Measurements from ENCODE around the gene PGGHG.
A peak's percentile ranks its signal among the peaks of the same experiment; 100 is the strongest.

The PGGHG gene

GRCh38 chr11:285021-285893 is 3.7 kb upstream of the PGGHG start:
- no peak for DNase-seq (ENCODE audit: low spot score)

GRCh38 chr11:285894-286220 is 3.1 kb upstream of the PGGHG start:
- DNase-seq (ENCODE audit: low spot score), result no peak

DNA sequence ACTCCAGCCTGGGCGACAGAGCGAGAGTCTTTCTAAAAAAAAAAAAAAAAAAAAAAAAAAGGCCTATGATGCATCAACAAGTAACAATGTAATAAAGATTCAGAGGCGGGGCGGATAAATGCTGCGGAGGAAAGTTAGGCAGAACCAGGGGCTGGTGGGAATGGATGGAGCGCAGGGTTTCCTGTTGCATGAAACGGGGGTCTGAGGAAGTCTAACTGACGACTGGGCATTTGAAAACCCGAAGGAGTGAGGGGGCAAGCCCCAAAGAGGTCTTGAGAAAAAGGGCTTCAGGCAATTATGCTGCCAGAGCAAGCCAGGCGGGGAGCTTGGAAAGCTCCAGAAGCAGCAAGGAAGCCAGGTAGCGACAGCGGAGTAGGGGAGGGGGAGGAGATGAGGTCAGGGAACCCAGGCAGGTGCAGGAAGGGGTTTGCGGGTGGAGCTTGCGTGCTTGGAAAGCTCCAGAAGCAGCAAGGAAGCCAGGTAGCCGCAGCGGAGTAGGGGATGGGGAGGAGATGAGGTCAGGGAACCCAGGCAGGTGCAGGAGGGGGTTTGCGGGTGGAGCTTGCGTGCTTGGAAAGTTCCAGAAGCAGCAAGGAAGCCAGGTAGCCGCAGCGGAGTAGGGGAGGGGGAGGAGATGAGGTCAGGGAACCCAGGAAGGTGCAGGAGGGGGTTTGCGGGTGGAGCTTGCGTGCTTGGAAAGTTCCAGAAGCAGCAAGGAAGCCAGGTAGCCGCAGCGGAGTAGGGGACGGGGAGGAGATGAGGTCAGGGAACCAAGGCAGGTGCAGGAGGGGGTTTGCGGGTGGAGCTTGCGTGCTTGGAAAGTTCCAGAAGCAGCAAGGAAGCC is 1.7 kb upstream of the PGGHG start:
- DNase-seq (ENCODE audit: low spot score), result peak; percentile 17

DNA sequence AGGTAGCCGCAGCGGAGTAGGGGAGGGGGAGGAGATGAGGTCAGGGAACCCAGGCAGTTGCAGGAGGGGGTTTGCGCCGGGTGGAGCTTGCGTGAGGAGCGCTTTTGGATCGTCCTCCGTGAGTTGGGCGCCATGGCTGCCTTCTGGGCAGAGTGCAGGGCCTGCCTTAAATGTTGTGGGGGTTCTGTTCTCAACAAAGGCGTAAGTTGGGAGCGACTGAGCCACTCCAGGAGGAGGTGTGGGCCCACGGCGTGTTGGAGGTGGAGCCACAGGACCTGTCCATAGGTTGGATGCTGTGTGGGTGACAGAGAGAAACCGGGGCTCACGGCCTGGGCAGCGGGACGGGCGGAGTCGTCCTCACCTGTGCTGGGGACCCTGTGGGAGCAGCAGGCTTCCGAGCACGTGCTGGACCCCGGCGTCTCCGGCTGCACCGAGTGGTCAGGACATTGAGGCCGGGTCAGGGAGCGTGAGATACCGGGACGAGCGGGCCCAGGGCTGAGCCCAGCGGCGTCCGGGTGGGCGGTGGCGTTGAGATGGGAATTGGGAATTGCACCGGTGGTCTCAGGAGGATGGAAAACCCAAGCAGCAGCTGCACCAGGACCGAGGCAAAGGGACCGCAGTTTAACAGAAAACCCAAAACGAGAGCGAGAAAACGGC is 977 bp upstream of the PGGHG start:
- peak; percentile 11 for DNase-seq (ENCODE audit: low spot score)

DNA sequence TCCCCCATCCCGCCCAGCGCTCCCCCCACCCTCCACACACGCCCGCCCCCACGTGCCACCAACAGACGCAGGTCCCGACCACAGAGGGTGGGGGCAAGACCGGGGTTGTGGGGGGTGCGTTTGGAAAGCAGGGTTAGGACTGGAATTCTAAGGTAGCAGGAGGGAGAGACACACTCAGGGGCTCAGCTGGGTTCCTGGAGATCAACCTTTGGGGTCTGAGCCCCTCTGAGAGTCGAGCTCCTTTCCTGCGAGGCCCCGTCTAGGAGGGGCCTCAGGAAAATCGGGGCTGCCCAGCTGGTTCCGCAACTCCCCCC is 429 bp downstream of the PGGHG start:
- no peak for DNase-seq (ENCODE audit: low spot score)

DNA sequence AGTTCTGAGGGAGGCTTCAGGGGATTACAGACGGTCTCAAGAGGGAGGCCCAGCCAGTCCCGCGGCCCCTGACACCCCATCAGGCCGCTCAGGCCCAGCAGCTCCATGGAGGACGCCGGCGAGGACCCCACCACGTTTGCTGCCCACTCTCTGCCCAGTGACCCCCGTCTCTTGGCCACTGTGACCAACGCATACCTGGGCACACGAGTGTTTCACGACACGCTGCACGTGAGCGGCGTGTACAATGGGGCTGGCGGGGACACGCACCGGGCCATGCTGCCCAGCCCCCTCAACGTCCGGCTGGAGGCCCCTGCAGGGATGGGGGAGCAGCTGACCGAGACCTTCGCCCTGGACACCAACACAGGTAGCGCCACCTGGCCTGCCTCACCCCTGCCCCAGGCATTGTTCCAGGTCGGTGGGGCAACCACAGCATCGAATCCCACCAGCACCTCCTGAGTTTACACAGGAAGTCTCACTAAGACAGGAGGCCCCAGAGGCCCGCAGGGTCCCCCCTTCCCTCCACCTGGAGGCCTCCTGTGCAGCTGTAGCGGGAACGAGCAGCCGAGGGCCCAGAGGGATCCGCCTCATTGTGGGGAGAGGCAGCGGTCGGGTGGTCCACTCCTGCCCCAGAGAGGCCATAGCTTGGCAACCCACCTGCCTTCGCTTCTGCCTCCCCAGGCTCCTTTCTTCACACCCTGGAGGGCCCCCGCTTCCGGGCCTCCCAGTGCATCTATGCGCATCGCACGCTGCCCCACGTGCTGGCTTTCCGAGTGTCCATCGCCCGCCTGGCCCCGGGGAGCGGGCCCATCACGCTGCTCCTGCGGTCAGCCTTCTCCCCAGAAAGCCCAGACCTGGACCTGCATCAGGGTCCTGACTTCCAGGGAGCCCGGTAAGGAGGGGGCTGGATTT is 1.0 kb downstream of the PGGHG start:
- DNase-seq (ENCODE audit: low spot score), result no peak

DNA sequence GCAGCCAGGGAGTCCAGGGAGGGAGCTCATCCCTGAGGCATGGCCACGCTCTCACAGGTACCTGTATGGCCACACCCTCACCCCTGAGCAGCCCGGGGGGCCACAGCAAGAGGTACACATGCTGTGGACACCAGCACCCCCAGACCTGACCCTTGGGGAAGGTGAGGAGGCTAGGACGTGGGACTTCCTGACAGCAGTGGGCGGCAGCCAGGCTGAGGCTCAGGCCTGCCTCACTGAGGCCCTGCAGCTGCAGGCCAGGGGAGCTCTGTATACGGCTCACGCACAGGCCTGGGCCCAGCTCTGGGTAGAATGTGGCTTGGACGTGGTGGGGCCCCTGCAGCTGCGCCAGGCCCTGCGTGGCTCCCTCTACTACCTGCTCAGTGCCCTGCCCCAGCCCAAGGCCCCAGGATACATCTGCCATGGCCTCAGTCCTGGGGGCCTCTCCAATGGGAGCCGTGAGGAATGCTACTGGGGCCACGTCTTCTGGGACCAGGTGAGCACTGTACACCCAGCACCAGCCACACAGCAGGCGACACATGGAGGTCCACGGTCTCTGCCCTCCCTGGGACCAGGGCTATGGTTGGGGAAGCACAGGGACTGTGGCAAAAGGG is 1.8 kb downstream of the PGGHG start:
- no peak for DNase-seq (ENCODE audit: low spot score)

DNA sequence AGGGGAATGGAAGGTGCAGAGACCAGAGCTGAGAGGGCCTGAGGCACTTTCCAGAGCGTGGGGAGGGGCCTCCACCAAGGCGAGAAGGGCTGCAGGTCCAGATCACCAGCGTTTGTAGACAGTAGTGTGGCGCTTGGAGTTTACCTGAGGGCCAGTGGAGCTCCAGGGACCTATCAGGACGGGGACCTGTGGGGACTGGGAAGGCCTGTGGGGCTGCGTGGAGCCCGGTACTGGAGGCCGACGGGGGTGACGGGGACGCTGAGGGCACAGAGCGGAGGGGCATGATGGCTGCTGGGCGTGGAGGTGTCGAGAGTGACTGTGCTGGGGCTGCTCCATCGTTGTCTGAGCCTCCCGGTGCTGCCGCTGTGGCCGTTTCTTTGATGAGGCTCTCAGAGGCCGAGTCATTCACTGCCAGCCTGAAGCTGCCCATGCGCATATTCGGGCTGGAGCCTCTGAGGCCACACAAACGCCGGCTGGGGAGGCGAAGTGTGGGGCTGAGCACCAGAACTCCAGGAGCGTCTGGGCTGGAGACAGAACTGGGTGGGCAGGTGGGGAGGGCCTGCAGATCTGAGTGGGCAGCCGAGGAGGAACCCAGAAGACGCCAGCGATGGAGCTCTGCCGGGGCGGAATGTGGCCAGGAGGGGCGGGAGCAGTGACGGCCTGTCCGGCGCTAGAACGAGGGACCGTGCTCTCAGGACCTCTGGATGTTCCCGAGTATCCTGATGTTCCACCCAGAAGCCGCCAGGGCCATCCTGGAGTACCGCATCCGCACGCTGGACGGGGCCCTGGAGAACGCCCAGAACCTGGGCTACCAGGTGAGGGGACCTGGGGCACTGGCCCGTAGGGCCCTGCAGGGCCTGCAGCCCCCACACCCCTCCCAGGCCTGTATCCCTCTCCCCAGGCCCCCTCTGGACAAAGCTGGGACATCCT is 2.6 kb downstream of the PGGHG start:
- no peak for DNase-seq (ENCODE audit: low spot score)

GRCh38 chr11:292211-293121 is 3.5 kb downstream of the PGGHG start:
- no peak for DNase-seq (ENCODE audit: low spot score)

- no peak for DNase-seq (ENCODE audit: low spot score)
Observed at GRCh38 chr11:293271-293851, 4.4 kb downstream of the PGGHG start.

GRCh38 chr11:293852-294661 is 5.1 kb downstream of the PGGHG start:
- no peak for DNase-seq (ENCODE audit: low spot score)

- DNase-seq (ENCODE audit: low spot score), result no peak
Observed at GRCh38 chr11:294780-295179, 5.9 kb downstream of the PGGHG start.

DNA sequence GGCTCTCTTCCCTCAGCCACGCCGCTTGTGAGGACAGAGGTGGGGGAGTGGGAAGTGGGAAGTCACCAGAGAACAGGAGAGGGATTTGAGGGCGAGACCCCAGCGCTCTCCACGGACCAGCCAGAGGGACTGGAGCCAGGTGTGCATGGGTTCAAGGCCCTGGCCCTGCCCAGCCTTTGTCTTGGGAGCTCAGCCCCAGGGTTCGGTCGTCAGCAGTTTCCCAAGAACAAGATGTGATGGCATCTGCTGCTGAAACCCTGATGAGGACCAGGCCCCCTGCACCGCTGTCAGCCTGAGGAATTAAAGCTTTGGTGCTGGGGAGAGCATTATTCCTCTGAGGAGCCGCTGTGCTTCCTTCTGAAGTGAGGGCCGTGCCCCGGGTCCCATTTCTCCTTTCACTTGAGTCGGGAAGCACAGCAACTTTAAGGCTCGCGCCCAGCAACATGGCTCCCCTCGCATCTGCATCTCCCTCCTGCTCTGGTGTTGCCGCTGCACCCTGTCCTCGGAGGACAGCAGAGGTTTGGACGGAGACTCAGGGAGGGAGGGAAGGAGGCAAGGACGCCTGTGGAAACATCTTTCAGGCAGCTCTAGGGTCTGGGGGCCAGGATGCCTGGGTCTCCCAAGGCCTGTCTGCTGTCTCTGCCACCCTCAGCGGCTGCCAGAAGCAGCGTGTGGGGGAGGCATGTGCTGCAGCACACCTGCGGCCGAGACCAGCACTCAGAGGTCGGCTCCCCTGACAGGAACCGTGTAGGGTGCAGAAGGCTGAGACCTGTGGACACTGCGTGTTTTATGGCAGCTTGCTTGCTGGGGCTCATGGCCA is 6.6 kb downstream of the PGGHG start:
- no peak for DNase-seq (ENCODE audit: low spot score)

DNA sequence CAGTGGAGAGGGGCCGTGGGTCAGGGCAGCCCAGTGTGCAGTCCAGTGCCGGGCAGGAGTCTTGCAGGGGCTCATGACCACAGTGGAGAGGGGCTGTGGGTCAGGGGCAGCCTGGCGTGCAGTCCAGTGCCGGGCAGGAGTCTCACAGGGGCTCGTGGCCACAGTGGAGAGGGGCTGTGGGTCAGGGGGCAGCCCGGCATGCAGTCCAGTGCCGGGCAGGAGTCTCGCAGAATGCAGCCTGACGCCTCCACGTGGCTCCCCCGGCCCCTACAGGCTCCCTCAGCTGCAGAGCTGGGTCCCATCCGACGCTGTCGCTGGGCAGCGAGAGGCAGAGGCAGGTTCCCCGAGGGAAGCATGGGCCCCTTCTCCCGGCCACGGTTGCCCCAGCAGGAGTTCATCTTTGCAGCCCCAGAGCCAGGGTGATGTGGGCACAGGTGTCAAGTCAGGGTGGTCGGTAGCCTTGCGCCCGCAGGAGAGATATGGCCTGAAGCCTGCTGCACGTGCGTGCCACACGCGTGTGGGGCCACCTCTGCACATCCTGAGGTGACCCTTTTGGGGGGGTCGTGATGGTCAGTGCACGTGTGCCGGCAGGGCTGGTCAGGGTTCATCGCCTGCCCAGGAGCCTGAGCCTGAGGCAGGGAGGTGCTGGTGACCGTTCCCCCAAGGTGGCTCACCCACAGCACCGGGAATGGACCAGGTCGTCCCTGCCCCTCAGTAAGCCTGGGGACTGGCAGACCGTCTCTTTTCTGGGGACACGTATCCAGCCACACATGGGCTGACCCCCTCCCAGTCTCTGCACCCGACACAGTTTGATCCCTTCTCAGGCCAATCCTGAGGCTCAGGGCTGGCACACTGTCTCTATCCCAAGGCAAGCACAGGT is 7.5 kb downstream of the PGGHG start:
- no peak for DNase-seq (ENCODE audit: low spot score)

GRCh38 chr11:297051-297585 is 8.2 kb downstream of the PGGHG start:
- DNase-seq (ENCODE audit: low spot score), result no peak
